RWPE1 (cell line): ENCODE results near the gene MYO10.
"Not testable (repeated sequence)": the region's sequence is repeated elsewhere in the genome, so short reads cannot be mapped to it uniquely, and the experiment has no call there.

Source experiments
- CTCF ChIA-PET: fragments of 350-600 bp; sonication (Branson Sonifier 250); formaldehyde crosslinking; extraction: SDS; loops from one replicate; lab custom pipeline; 2021; lab: Yijun Ruan, JAX
- POLR2A ChIA-PET: fragments of 400-600 bp; formaldehyde crosslinking; extraction: SDS; loops from one replicate; lab custom pipeline; 2020; ENCODE audit warnings: antibody characterized with exemption; ENCODE audit not compliant: low non-redundant PET; lab: Yijun Ruan, JAX
- DNase-seq: peaks from one replicate; pipeline ENCODE4 v3.0.0; 2012; ENCODE audit warnings: low spot score
- H3K27ac ChIP-seq: fragments of 450-650 bp; 2 replicates; pipeline ENCODE4 v1.5.1; 2017
- CTCF ChIP-seq: fragments of 450-650 bp; conservative IDR thresholded peaks from 2 replicates; pipeline ENCODE4 v1.5.1; 2017; ENCODE audit warnings: low read depth, mild to moderate bottlenecking

Gene MYO10

GRCh38 chr5:16837305-16837704, 98.8 kb downstream of the MYO10 start:
- no peak overlapping the region for H3K27ac ChIP-seq
- ChIA-PET POLR2A (no interaction called here), CTCF (no interaction called here)
- TF ChIP-seq CTCF = no peak
- no peak for DNase-seq

- ChIA-PET POLR2A (no interaction called here), CTCF (interaction anchor here (0.6 kb wide), 1 partner anchor 309 kb away, joined by 4 read pairs; no protein-coding TSS in a partner anchor)
- no peak for TF ChIP-seq CTCF
- DNase-seq = no peak
- H3K27ac ChIP-seq = no peak overlapping the region
Observed at GRCh38 chr5:16834029-16834428, 102.1 kb downstream of the MYO10 start.

- DNase-seq, H3K27ac ChIP-seq, POLR2A ChIA-PET, CTCF ChIA-PET: not testable (repeated sequence)
Observed at GRCh38 chr5:16831326-16831725, 104.8 kb downstream of the MYO10 start.

- DNase-seq = no peak
- ChIA-PET CTCF (interaction anchor here (0.5 kb wide), 1 partner anchor 8 kb away, joined by 3 read pairs; no protein-coding TSS in a partner anchor), POLR2A (no interaction called here)
- TF ChIP-seq CTCF = no peak
- H3K27ac ChIP-seq = no peak overlapping the region
Observed at GRCh38 chr5:16827755-16828154, 108.3 kb downstream of the MYO10 start.

GRCh38 chr5:16826379-16827125, 109.5 kb downstream of the MYO10 start:
- TF ChIP-seq CTCF = no peak
- ChIA-PET CTCF (no interaction called here), POLR2A (no interaction called here)
- DNase-seq = no peak
- H3K27ac ChIP-seq = no peak overlapping the region

GRCh38 chr5:16819522-16820167, 116.4 kb downstream of the MYO10 start:
- DNase-seq = no peak
- TF ChIP-seq CTCF = no peak
- POLR2A ChIA-PET = no interaction called here
- H3K27ac ChIP-seq = peak overlapping the region; percentile 56
- CTCF ChIA-PET = interaction anchor here (0.6 to 0.7 kb wide), 2 partner anchors 8 to 15 kb away, joined by 3 read pairs; no protein-coding TSS in a partner anchor

GRCh38 chr5:16815432-16815831, 120.7 kb downstream of the MYO10 start:
- POLR2A ChIA-PET = no interaction called here
- no peak for TF ChIP-seq CTCF
- CTCF ChIA-PET = no interaction called here
- no peak overlapping the region for H3K27ac ChIP-seq
- DNase-seq = no peak
